ENCODE measurements around the gene FLCN. TPM values are rescaled to one million over a fixed set of nuclear protein-coding genes. Genes with fewer than 3 reads are reported as not detected.

The FLCN gene
- total RNA-seq, 1 donor from 2014 or later: 38.8 TPM

GRCh38 chr17:17236295-17237025 is 508 bp downstream of the FLCN start:
- peak in 1 of 2 donors; percentile 40 for DNase-seq (ENCODE audit: low read depth in 2 of 2)

GRCh38 chr17:17235212-17236174 is 1.5 kb downstream of the FLCN start:
- peak in 1 of 2 donors; percentile 57 for DNase-seq (ENCODE audit: low read depth in 2 of 2)

GRCh38 chr17:17232303-17232621 is 4.7 kb downstream of the FLCN start:
- no peak for DNase-seq (ENCODE audit: low read depth in 2 of 2)

DNA sequence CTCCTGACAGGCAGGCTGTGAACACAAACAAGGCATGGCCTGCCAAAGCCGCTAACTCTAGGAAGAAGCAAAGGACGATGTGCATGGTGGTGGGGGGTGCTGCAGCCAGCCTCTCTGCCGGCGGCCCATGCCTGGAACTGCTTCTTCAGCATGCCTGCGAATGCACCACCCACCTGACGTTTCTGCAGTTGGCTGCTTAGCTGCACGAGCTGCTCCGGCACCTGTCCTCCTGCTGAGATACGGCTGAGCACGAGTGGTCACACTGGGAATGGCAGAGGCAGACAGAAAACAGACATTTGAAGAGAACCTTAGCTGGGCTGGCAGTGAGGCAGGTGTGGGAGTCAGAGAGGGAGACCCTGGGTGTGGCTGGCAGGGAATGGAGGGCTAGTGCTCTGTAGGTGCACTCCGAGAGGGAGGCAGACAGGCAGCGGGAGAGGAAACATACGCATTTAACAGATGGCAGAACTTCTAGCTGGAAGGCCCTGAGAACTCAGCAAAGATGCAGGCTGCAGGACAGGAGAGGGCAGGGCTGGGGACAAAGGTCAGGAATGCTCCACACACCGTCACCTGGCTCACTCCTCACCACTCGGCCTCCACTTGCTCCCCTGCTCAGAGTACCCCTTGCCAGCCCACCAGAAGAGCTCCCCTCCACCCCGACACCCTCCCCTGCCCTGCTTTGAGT is 5.2 kb downstream of the FLCN start:
- no peak for DNase-seq (ENCODE audit: low read depth in 2 of 2)

DNA sequence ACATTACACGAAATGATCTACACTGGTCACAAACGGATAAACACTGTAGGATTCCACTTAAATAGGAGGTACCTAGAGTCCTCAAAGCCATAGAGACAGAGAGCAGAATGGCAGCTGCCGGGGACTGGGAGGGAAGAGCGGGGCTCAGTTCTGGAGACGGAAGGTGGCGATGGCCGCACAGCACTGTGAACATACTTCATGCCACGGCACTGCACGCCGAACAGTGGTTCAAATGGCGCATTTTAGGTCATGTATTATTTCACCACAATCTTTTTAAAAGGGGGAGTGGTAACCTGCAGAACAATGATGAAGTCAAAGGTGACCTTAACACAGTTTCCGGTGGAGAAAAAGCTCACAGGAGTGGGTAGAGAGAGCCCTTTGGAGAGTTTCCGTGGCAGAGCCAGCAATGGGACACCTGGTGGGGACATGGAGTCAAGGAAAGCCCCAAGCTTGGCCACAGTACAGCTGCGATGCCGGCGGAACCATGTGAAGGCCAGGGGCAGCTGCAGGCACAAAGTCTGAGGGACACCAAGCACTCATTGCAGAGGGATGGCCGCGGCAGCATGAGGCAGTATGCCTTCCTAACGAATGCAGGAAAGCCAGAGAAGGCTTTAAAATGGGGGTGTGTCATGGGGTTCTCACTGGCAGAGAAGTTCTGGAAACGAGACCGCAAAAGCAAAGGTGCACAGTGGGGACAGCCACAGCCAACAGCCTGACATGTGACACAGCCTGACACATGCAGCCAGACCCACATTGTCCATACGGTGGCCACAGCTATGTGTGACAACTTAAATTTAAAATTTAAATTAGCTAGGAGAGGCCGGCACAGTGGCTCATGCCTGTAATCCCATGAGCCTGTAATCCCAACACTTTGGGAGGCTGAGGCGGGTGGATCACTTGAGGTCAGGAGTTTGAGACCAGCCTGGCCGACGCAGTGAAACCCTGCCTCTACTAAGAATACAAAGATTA is 7.3 kb downstream of the FLCN start:
- peak; percentile 82 to 93 for DNase-seq (ENCODE audit: low read depth in 2 of 2)

GRCh38 chr17:17228521-17229279 is 8.3 kb downstream of the FLCN start:
- DNase-seq (ENCODE audit: low read depth in 2 of 2): peak in 1 of 2 donors; percentile 29

DNA sequence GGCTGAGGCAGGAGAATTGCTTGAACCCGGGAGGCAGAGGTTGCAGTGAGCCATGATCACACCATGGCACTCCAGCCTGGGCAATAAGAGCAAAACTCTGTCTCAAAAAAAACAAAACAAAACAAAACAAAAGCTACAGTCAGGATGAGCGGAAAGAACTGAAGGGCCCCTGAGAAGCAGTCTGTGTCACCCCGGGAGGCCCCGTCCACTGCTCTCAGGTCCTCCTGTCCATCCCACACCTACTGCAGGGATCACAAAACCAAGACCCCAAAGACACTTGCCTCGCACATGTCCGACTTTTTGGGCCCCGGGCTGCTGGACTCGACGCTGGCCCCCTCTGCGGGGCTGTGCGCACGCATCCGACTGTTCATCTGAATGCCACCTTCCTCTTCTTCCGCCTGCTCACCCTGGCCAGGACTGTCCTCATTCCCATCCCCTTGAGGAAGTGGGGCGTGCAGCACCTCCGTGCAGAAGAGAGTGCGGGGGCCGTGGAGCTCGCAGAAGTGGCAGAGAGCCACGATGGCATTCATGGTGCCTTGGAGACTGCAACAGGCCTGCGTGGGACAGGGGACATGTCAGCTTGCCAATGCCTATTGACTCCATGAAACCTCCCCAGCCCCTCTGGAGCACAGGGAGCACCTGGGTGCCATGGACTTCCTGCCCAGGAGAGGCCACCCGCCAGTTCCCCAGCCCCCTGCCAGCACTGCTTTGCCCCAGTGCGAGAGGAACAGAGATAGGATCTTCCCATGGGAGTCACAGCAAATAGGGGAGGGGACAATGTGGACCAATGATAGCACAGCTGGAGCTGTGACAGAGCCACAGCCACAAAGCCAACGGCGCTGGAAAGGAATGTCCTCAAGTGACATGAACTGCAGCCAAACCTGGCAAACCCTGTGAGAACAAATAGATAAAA is 9.1 kb downstream of the FLCN start:
- DNase-seq (ENCODE audit: low read depth in 2 of 2): no peak

- no peak for DNase-seq (ENCODE audit: low read depth in 2 of 2)
Observed at GRCh38 chr17:17226451-17227265, 10.3 kb downstream of the FLCN start.

GRCh38 chr17:17225901-17226300 is 11.1 kb downstream of the FLCN start:
- DNase-seq (ENCODE audit: low read depth in 2 of 2): no peak

DNA sequence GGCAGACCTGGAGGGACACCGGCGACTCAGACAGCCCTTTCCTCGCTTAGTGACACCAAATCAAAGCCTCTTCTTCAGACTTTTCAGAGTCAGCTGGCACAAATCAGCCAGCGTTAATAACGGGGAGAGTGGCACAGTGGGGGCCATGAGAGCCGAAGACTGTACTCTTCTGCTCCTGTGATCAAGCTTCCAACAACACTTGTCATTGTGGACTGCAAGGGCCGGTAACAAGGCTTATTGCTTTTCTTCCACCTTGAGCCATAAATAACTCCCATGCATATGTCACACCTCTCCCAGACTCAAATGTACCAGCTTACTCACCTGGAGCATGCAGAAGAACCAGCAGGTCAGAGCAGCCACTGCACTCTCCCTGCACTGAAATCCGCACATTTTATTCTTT is 12.8 kb downstream of the FLCN start:
- DNase-seq (ENCODE audit: low read depth in 2 of 2): no peak

- DNase-seq (ENCODE audit: low read depth in 2 of 2): no peak
Observed at GRCh38 chr17:17223736-17224135, 13.2 kb downstream of the FLCN start.

GRCh38 chr17:17221329-17221728 is 15.6 kb downstream of the FLCN start:
- no peak for DNase-seq (ENCODE audit: low read depth in 2 of 2)

DNA sequence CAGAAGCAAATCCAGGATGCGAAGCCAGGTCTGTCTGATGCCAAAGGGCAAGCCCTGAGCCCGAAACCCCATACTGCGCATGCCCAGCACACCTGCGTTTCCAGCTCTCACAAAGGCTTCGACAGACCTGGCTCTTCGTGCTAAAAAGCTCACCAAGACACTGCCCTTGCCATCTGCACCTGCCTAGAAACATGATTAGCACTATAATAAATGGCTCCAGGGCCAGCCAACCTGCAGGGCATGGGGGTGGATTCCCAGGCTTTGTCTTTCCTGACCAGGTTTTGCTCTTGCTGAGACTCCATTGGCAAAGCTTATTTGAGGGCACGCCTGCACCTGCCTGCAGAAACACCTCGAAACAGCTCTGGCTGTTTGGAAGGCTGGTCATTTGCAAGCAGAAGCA is 16.4 kb downstream of the FLCN start:
- DNase-seq (ENCODE audit: low read depth in 2 of 2): no peak

DNA sequence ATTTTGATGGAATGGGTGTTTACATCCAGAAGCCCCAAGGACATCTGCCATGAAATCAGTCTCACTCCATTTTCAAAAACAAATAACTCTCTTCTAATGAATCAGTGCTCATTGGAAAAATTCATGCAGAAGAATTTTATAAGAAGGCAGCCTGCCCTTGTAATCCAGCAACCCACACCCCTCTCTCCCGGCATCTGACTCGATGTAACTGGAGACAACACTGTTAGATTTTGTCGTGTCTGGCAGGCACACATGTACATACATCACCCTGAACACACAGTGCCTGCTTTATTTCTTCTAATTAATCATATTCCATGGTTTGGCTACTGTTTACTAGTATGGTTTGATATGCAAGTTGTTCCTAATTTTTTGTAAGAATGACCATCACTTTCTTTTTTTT is 19.0 kb downstream of the FLCN start:
- no peak for DNase-seq (ENCODE audit: low read depth in 2 of 2)

GRCh38 chr17:17216776-17217175 is 20.2 kb downstream of the FLCN start:
- no peak for DNase-seq (ENCODE audit: low read depth in 2 of 2)

DNA sequence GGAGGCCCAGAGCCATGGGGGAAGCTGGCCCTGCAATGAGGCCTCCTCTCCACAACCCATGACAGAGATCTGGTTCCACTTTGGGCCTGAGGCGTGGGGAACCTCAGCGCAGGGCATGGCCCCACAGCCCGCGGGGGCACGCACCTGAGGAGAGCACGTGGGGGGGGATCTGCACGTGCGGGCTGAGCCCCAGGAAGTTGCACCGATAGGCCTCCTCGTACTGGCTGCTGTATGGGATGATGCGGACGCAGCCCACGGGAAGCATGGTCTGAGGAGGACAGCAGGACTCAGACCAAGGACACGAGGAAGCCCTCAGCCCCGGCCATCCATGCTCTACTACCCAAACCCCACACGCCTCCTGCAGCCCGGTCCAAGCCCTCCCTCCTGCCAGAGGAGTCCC is 20.7 kb downstream of the FLCN start:
- DNase-seq (ENCODE audit: low read depth in 2 of 2): no peak

DNA sequence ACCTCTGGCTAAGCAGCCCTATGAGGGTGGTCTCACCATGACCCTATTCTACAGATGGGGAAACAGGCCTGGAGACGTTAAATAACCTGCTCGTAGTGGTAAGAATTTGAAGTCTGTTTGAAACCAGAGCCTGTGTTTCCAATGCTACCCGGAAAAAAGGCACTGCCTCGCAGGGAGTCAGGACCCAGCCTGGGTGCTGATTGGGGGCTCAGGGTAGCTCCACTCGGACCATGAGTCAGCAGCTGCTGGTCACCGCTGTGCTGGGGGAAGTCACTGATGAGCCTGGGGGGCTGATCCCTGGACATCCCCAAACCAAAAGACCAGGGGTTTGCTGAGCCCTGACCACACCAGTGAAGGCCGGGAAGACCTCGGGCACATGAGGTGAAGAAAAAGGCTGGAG is 21.4 kb downstream of the FLCN start:
- DNase-seq (ENCODE audit: low read depth in 2 of 2): no peak
